ENCODE measurements around the gene NKX3-2.

DNA sequence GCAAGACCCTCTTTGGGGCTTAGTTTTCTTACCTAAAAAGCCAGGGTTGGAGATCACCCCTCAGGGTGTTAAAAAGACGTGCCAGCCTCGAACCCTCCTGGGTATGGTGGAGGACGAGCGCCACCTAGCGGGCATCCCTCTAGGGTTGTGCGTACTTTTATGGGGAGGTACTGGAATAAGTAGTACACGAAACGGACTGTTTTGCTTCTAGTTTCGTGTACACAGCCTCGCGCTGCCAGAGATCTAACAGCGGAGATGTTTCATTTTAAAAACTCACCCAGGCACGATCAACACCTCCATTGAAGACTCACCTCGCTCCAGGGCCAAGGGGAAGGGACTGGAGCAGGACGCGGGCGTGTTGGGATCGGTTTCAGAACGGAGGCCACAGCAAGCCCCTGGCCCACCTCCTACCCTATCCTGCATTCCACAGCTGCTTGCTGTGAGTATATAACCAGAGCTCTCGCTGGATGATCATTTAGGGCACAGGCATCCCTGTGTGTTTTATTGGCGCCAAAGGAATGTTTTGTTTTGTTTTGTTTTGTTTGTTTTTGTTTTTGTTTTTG lies 4.8 kb upstream of the NKX3-2 start:
- TF ChIP-seq, protein P1, sequence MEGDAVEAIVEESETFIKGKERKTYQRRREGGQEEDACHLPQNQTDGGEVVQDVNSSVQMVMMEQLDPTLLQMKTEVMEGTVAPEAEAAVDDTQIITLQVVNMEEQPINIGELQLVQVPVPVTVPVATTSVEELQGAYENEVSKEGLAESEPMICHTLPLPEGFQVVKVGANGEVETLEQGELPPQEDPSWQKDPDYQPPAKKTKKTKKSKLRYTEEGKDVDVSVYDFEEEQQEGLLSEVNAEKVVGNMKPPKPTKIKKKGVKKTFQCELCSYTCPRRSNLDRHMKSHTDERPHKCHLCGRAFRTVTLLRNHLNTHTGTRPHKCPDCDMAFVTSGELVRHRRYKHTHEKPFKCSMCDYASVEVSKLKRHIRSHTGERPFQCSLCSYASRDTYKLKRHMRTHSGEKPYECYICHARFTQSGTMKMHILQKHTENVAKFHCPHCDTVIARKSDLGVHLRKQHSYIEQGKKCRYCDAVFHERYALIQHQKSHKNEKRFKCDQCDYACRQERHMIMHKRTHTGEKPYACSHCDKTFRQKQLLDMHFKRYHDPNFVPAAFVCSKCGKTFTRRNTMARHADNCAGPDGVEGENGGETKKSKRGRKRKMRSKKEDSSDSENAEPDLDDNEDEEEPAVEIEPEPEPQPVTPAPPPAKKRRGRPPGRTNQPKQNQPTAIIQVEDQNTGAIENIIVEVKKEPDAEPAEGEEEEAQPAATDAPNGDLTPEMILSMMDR (IDR thresholded peaks at IDR 0.05) = peak in 1 of 3 donors; percentile 62
- TF ChIP-seq POLR2A (IDR thresholded peaks at IDR 0.05) = no peak
